HG03108 (cell line): ENCODE results near the gene A4GALT.
"Not testable (repeated sequence)": the region's sequence is repeated elsewhere in the genome, so short reads cannot be mapped to it uniquely, and the experiment has no call there.

Source experiments
- ATAC-seq: cut with Tn5 transposase; IDR thresholded peaks from one replicate; pipeline ENCODE4 v1.9.1; 2021; ENCODE audit warnings: moderate library complexity; ENCODE audit not compliant: unreplicated experiment

Gene A4GALT, protein sequence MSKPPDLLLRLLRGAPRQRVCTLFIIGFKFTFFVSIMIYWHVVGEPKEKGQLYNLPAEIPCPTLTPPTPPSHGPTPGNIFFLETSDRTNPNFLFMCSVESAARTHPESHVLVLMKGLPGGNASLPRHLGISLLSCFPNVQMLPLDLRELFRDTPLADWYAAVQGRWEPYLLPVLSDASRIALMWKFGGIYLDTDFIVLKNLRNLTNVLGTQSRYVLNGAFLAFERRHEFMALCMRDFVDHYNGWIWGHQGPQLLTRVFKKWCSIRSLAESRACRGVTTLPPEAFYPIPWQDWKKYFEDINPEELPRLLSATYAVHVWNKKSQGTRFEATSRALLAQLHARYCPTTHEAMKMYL

DNA sequence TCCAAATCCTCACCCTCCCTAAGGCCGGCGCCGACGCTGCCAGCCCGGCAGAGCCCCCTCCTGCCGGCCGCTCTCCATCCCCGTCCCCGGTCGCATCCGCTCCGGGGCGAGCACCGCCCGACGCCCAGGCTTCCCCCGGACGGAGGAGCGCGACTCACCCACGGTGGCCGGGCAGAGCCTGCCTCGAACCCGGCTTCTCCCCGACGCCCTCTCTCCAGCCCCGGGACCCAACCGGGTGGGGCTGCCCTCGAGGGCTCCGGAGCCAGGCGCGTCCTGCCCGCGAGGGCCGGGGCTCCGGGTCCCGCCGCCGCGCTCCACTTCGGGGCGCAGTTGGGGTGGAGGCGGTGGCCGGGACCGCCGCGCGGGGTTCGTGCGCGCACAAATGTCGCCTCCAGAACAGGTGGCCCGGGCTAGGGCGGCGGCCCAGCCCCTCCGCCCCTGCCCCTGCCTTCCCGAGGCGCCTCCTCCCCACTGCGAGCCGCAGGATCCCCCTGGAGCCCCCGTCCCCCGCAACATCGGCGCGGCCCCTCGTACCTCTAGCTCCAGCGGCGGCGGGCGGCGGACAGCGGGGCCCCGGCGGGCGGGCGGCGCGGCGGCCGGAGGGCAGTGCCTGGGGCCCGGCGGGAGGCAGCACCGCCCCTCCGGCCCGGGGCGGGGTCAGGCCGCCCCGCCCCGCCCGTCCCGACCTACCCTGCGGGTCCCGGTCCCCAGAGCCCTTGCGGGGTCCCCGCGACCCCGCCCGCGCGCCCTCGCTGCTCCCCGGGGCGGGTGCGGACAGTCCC lies at the start of gene A4GALT:
A4GALT (minus strand) TSS at position 608 of the 782 bp plus-strand sequence. CDS start 26,919 bp downstream, outside the sequence.
- ATAC-seq = no peak

DNA sequence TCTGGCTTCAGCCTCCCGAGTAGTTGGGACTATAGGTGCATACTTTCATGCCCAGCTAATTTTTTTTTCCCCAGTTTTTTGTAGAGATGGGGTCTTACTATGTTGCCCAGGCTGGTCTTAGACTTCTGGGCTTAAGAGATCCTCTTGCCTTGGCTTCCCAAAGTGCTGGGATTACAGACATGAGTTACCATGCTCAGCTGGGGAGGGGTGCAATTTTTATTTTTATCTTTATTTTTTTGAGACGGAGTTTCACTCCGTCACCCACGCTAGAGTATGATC lies 49.7 kb upstream of the A4GALT start:
- ATAC-seq = no peak

DNA sequence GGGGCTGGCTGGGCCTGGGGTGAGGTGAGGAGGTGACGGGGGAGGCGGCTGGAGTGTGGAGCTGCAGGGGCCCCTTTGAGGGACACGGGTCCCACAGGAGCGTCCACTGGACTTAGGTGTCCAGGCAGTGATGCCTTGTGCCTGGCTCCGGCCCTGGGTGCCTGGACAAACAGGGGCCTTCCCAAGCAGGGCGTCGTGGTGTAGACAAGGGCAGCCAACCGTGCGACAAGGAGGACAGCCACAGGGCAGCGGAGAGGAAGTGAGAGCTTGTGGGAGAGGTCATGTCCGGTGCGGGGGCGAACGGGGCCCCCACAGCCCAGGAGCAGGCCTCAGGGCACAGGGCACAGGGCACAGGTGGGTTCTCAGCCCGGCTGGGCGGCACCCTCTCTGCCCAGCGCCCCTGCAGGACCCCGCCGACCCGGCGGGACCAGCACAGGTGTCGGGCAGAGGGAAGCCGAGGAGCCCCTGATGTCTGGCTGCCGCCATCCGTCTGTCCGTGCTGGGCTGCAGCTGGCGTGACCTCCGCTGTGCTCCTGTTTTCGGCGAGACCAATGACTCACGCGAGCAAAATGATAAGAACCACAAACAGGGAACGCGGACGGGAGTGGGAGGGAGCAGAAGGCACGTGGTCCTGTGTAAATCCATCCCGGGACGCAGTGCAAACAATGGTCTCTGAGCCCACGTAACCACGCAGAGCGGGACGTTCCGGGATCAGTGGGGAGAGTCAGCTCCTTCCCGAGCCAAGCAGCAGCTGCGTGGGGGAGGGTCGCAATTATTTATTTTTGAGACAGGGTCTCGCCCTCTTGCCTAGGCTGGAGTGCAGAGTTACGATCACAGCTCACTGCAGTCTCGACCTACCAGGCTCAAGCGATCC lies 49.1 kb upstream of the A4GALT start:
- peak; percentile 76 for ATAC-seq

DNA sequence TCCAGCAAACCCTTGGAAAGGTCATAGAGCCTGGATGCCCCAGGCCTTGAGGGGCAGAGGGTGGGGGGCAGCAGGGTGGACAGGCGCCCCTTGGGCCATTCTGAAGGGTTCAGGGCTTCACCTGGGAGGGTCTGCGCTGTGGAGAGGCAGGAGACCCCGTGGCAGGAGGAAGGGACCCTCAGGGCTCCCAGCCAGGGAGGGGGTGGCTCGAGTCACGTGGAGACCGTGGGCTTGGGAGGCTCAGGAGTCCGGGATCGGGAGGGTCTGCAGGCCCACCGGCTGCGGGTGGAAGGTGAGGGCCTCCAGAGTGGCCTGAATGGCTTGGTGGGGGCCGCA lies 48.5 kb upstream of the A4GALT start:
- no peak for ATAC-seq

DNA sequence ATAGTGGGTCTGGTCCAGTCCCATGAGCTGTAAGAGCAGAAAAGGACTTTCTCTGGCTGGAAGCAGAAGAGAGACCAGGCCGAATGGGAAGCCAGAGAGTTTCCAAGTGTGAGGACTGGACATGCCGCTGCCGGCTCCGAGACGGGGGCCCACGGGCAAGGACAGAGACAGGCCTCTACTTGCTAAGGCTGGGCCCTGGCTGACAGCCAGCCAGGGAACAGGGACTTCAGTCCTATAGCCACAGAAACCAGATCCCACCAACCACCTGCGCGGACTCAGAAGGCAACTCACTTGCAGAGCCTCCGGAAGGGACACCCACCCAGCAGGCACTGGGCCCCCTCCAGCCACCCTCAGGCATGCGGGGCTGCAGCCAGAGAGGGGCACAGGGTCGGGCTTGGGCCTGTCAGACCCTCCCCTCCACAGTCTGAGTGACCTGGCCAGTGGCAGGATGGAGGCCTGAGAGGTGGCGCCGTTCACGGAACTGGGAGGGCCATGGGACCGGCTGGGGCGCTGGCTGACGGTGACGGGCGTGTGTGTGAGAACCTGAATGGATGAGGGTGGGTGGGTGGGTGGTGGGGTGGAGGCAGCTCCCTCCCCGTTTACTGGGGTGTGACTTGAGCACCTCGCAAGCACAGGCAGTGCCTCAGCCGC lies 47.8 kb upstream of the A4GALT start:
- ATAC-seq = no peak

DNA sequence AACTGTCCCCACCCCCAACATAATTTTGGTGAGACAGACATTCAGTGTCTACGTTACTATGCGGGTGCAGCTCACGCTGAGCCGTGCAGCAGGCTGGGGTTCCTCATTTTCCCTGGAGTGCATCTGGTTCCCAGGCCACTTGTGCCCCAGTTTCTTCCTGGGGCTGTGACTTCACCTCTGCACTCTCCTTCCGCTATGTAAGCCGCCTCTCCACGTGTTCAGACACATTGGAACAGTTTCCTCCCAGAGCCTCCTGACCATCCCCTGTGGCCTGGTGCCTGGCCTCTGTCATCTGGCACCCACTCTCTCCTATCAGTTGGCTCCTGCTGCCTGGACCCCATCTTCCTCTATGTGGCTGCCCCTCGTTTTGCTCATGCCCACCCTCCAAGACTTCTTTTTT lies 46.2 kb upstream of the A4GALT start:
- ATAC-seq = no peak

DNA sequence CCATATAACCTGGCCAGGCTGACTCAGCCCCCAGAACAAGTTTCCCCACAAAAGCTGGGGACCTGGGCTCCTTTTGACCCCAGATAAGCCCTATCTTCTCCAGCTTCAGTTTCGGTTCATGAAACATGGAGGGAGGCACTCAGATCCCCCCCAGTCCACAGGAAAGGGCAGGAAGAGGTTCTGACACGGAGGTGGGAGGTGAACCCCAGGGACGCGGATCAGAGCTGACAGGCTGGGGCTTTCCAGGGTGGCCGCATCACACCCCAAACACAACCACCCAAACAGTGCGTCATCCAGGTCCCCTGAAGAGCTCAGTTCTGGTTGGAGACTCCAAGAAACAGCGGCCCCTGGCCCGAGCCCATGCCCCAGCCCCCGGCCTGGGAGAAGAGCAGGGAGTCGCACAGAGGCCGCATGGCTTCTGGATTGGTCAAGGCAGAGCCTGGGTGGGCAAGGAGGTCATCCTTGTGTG lies 44.3 kb upstream of the A4GALT start:
- ATAC-seq = no peak

DNA sequence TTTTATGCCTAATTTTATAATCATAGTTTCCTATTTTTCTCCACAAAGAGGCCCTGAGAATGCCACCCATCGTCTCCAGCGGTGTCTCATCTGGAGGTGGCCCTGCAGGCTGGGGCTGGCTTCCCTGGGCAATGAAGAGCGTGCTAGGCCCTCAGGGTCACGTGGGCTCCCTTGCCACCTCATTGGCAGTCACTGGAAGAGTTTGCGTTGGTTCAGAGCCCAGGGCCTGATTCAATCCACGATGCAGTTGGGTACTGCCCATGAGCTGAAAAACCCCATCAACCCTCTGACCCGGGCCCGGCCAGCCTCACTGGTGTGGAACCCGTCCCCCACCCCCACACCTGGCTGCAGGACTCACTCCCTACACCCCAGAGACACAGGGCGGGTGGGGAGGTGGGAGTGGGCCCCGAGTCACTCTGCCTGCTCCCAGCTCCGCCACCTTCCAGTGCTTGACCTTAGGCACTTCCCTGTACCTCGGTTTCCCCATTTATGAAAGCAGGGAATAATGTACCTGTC lies 43.4 kb upstream of the A4GALT start:
- ATAC-seq = no peak

DNA sequence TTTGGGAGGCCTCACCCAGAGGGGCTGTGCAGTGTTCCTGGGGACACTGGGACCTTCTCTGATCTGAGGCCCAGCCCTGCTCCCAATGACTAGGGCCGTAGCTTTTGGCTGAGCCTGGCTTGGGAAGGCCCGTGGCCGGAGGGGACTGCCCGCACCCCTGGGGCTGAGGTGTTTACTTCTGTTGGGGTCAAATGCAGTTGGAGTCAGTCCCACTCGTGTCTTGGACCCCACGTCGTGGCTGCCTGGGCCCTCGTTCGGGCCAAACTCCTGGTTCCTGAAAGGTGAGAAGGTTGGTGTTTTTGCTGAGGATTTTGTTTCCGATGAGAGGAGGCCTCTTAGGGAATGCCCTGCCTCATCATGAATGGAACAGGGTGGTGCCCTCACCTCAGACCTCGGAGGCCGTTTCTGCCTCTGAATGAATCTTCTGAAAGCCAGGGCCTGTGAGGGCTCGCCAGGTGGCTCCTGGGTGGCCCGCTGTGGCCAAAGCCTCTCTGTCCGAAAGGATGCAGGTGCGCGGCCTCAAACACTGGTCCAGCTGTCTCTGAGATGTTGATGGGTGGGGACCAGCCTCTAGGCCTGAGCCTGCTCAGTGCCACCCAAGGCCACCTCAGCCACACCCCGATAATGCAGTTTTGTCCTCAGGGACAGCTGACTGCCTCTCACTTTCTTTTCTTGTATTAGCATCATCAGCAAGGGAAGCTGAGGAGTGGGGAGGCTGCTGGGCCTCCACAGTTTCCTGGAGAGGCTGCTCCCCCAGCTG lies 40.3 kb upstream of the A4GALT start:
- ATAC-seq = no peak

DNA sequence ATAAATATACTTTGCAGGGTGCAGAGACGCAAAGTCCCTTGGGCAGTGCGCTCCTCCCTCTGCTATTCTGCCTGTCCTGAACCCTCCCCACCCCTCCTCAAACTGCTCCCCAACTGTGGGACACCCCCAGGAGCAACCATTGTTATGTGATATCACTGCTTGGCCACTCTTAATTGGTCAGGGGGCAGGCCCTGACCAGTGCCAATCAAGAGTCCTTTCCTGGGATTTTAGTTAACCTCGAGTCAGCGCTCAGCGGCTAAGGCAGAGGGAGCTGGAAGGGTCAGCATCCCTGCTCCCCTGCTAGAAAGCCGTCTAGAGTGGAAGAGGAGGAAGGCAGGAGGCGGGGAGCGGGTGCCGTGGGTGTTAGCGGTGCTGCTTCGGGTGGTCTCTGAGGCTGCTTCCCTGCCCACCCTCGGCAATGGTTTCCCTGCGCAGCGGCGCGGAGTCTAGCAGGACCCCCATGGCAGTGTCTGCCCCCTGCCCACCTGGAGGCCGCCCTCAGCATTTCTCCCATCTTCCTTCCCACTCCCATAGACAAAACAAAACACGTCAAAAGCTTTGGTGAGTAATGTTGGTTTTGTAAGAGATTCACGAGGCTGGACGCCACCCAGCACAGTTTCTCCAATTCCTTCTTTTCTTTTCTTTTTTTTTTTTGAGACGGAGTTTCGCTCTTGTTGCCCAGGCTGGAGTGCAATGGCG lies 38.4 kb upstream of the A4GALT start:
- ATAC-seq = no peak

DNA sequence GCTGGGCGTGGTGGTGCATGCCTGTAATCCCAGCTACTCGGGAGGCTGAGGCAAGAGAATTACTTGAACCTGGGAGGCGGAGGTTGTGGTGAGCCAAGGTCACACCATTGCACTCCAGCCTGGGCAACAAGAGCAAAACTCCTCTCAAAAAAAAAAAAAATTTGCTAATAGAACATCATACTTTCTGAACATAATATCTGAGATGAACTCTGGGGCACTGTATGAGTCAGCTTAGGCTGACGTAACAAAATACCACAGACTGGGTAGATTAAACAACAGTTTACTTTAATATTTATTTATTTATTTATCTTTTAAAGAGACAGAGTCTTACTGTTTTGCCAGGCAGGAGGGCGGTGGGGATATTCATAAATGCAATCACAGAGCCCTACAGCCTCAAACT lies 34.9 kb upstream of the A4GALT start:
- ATAC-seq = not testable (repeated sequence)

DNA sequence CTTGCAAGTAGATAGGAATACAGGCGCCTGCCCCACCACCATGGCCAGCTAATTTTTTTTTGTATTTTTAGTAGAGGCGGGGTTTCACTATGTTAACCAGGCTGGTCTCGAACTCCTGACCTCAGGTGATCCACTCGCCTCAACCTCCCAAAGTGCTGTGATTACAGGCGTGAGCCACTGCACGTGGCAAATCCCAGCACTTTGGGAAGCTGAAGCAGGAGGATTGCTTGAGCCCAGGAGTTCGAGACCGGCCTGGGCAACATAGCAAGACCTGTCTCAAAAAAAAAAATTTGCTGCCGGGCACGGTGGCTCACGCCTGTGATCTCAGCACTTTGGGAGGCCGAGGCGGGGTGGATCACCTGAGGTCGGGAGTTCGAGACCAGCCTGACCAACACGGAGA lies 34.5 kb upstream of the A4GALT start:
- ATAC-seq = not testable (repeated sequence)

DNA sequence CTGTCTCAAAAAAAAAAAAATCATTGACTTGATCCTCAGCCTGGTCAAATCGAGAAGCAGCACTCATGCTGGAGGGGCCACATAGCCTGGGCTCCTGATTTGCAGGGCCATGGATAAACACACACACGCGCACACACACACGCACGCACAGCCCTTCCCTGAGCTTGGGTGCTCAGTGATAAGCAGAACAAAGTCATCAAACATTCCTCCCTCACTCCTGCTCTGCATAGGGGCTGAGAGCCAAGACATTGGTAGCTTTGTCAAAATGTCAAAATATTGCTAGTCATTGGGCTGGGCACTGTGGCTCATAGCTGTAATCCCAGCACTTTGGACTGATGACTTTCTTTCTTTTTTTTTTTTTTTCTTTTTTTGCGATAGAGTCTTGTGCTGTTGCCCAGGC lies 34.0 kb upstream of the A4GALT start:
- ATAC-seq = no peak

DNA sequence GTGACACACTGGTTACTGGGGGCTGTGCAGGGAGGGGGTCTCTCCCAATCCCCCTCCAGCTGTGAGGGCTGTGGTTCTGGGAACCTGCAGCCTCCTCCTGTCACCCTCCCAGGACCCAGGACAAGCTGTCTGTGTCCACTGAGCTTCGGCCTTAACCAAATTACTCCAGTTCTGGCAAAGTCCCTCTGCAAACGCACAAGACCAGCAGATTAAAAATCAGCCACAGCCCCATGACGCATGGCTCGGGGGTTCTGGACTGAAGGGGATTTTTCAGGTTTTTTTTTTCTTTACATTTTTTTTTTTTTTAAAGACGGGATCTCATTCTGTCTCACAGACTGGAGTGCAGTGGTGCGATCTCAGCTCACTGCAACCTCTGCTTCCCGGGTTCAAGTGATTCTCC lies 32.2 kb upstream of the A4GALT start:
- ATAC-seq = no peak

DNA sequence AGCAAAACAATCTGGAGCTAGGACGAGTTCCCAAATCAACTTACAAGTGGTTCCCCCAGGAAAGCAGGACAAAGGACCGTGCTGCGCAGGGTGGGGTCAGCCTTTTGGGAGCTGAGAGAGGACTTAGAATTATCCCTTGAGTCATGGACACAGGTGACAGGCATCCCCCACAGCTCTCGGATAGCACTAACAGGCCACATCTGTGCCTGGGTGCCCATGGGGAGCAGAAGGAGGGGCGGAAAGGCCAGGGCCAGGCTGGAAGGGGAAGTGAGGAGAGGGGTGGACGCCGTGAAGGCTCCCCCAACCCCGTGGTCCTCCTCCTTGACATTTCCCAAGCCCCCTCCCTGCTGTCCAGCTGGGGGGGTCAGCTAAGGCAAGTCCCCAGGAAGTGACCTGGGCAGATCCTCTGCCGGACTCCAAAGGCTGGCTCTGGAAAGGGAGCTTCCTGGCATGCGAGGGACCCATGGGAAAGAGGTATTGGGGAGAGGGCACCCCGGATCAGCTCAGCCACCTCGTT lies 31.6 kb upstream of the A4GALT start:
- no peak for ATAC-seq

DNA sequence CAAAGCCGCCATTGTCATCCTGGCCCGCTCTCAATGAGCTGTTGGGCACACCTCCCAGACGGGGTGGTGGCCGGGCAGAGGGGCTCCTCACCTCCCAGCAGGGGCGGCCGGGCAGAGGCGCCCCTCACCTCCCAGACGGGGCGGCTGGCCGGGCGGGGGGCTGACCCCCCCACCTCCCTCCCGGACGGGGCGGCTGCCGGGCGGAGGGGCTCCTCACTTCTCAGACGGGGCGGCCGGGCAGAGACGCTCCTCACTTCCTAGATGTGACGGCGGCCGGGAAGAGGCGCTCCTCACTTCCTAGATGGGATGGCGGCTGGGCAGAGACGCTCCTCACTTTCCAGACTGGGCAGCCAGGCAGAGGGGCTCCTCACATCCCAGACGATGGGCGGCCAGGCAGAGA lies 29.8 kb upstream of the A4GALT start:
- not testable (repeated sequence) for ATAC-seq

DNA sequence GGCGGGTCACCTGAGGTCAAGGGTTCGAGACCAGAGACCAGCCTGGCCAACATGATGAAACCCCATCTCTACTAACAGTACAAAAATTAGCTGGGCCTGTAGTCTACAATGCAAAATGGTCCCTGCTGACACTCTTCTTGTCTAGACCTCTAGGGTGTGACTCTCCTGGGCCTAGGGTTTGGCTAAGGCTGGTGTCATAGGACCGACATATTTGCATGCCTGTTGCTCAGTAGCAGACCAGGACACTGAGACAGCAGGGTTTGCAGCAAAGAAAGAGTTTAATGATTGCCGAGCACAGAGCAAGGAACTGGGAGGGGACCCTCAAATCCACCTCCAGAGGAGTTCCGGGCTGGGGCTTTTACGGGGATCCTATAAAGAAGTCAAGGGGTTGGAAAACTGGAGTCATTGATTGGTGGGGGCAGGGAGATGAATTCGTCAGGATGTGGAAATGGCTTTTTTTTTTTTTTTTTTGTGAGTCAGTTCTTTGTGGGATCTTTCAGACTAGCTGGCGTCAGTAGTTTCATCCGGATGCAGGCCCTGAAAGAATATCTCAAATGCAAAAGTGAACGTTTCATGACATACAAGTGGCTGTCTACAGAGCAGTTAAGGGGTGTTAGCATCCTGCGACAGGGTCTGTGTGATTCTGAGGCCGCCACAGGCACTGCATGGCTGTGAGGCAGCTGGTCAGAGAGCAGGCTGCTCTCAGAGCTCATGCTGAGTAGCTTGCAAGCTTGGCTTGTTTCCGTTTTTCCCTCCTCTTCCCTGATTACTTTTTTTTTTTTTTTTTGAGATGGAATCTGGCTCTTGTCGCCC lies 27.2 kb upstream of the A4GALT start:
- no peak for ATAC-seq

DNA sequence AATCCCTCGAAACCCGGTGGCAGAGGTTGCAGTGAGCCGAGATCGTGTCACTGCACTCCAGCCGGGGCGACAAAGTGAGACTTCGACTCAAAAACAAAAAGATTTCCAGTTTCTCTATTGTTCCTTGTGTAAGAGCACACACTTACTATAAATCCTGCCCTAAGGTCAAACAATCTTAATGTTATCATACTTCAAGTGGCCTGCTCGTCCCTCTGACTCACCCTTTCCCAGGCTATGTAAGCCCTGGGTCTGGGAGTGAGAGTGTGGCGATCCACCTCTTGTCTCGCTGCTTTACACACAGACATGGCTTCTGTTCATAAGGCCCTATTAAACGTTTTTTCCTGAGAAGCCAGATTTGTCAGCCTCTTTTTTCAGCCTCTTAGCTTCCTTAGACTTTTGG lies 24.4 kb upstream of the A4GALT start:
- no peak for ATAC-seq
